Body of pancreas (tissue), 4 donors: ENCODE results near the gene SPATS2L. TPM values are rescaled to one million over a fixed set of nuclear protein-coding genes. Genes with fewer than 3 reads are reported as not detected.

Experiments
- ATAC-seq: fragments of 150-250 bp; one replicate; pipeline ENCODE4 v1.9.1; 2016
- DNase-seq, 4 donors: peaks; one replicate each; pipeline ENCODE4 v3.0.0-alpha.2; 2019
- H3K27ac ChIP-seq, 4 donors: fragments of 200-600 bp; sonication (generic); 1 replicate in 3 of 4; 2 replicates in 1 of 4; pipeline versions ENCODE4 v1.5.1 to v1.6.1; 2016 to 2019; ENCODE audit warnings: mild to moderate bottlenecking in 1 of 4, mixed read lengths in 1 of 4, moderate library complexity in 1 of 4
- H3K27me3 ChIP-seq, 2 donors: fragments of 200-600 bp; sonication (generic); one replicate each; pipeline ENCODE4 v1.6.0; 2016; ENCODE audit warnings: mild to moderate bottlenecking in 1 of 2
- H3K36me3 ChIP-seq, 2 donors: fragments of 200-600 bp; sonication (generic); replicated peaks in 1 of 2; 2 replicates each; pipeline ENCODE4 v1.5.1; 2016; ENCODE audit warnings: low read depth in 2 of 2; ENCODE audit not compliant: insufficient read depth in 1 of 2
- H3K4me1 ChIP-seq: fragments of 200-600 bp; sonication (generic); one replicate; pipeline ENCODE4 v1.6.0; 2016
- H3K4me3 ChIP-seq, 2 donors: fragments of 200-600 bp; sonication (generic); 1 replicate in 1 of 2; 2 replicates in 1 of 2; pipeline ENCODE4 v1.5.1; 2016 to 2019
- H3K9me3 ChIP-seq, 3 donors: fragments of 200-600 bp; sonication (generic); 1 replicate in 2 of 3; 2 replicates in 1 of 3; pipeline ENCODE4 v1.5.1; 2016
- CTCF ChIP-seq, 7 experiments: fragments of 450-650 bp in 4 of 7; fragments of 200-600 bp in 3 of 7; sonication (generic) in 3 of 7; IDR thresholded peaks; one replicate each; pipeline ENCODE4 v1.5.1; 2016 to 2019; ENCODE audit warnings: antibody characterized with exemption in 7 of 7
- POLR2A ChIP-seq, 3 donors: fragments of 450-650 bp; IDR thresholded peaks; one replicate each; pipeline ENCODE4 v1.6.1; 2016; ENCODE audit warnings: antibody characterized with exemption in 3 of 3, mild to moderate bottlenecking in 2 of 3
- WGBS, 2 donors: methylation state at CpG; one replicate each; pipeline ENCODE4 v1.1.5; 2017; 5-methylcytosine and 5-hydroxymethylcytosine counted together
- intact Hi-C: fragments of 100-400 bp; cut with DNase I; formaldehyde crosslinking; loops from one replicate; pipeline ENCODE4 v1.15.1; 2023
- total RNA-seq, 2 donors: library from RNA; depleted of rRNA; stranded (reverse); fragments of >200 nt; gene quantifications; one replicate each; pipeline ENCODE4 v1.1.0, GENCODE V29; 2016

The SPATS2L gene
- total RNA-seq, 2 donors from 2014 or later, result 39.2 to 49.8 TPM

- ATAC-seq (no peak), DNase-seq (no peak)
- H3K27me3 ChIP-seq, result no peaks in the 10 kb centered on the region
- no peak overlapping the region for H3K4me3 ChIP-seq
- 76 to 77% methylated on average over 10 of the region's 10 CpGs for WGBS, 2 donors
- no peak for TF ChIP-seq CTCF (IDR thresholded peaks at IDR 0.05)
- no peak for TF ChIP-seq POLR2A (IDR thresholded peaks at IDR 0.05)
- no peaks in the 10 kb centered on the region for H3K9me3 ChIP-seq
- H3K27ac ChIP-seq, result peak overlapping the region in 3 of 4 donors; percentile 56 to 79 (median 63)
- H3K4me1 ChIP-seq, result peaks cover 27% of the 10 kb centered on the region
- H3K36me3 ChIP-seq, result no peaks in the 10 kb centered on the region
- intact Hi-C loops, result no loop called here
Observed at GRCh38 chr2:200318940-200319435, 12.5 kb downstream of the SPATS2L start.

GRCh38 chr2:200319548-200320337 is 13.2 kb downstream of the SPATS2L start:
- Histone ChIP-seq H3K27me3 (no peaks in the 10 kb centered on the region), H3K36me3 (no peaks in the 10 kb centered on the region), H3K4me1 (peaks cover 30% of the 10 kb centered on the region), H3K4me3 (no peak overlapping the region), H3K9me3 (no peaks in the 10 kb centered on the region), H3K27ac (peak overlapping the region in 3 of 4 donors; percentile 56 to 79 (median 63))
- ATAC-seq (no peak), DNase-seq (no peak)
- TF ChIP-seq CTCF (IDR thresholded peaks at IDR 0.05) (no peak), POLR2A (IDR thresholded peaks at IDR 0.05) (no peak)
- WGBS, 2 donors, result 36% methylated on average over 4 of the region's 4 CpGs
- intact Hi-C loops, result no loop called here

GRCh38 chr2:200320344-200320743 is 13.9 kb downstream of the SPATS2L start:
- Histone ChIP-seq H3K4me3 (no peak overlapping the region), H3K36me3 (no peaks in the 10 kb centered on the region), H3K9me3 (no peaks in the 10 kb centered on the region), H3K27me3 (no peaks in the 10 kb centered on the region), H3K4me1 (peaks cover 30% of the 10 kb centered on the region), H3K27ac (peak overlapping the region; percentile 48 to 79 (median 62))
- no peak for ATAC-seq
- intact Hi-C loops, result no loop called here
- WGBS, 2 donors, result 53 to 66% methylated on average over 2 of the region's 2 CpGs
- no peak for DNase-seq
- TF ChIP-seq CTCF (IDR thresholded peaks at IDR 0.05), result no peak
- TF ChIP-seq POLR2A (IDR thresholded peaks at IDR 0.05), result no peak

GRCh38 chr2:200320991-200321390 is 14.5 kb downstream of the SPATS2L start:
- H3K4me3 ChIP-seq, result no peak overlapping the region
- WGBS, 2 donors, result 72 to 75% methylated on average over 3 of the region's 3 CpGs
- DNase-seq (no peak), ATAC-seq (no peak)
- intact Hi-C loops, result no loop called here
- peaks cover 30% of the 10 kb centered on the region for H3K4me1 ChIP-seq
- peak overlapping the region in 1 of 4 donors; percentile 79 for H3K27ac ChIP-seq
- TF ChIP-seq CTCF (IDR thresholded peaks at IDR 0.05) (no peak), POLR2A (IDR thresholded peaks at IDR 0.05) (no peak)
- H3K27me3 ChIP-seq, result no peaks in the 10 kb centered on the region
- H3K36me3 ChIP-seq, result no peaks in the 10 kb centered on the region
- H3K9me3 ChIP-seq, result no peaks in the 10 kb centered on the region
